PC-9 (cell line): ENCODE measurements around the gene FLNB.

Source experiments
- EZH2 ChIP-seq: fragments of 200-600 bp; sonication (generic); IDR thresholded peaks from 2 replicates; pipeline ENCODE4 v1.8.0; 2017; ENCODE audit warnings: antibody characterized with exemption, low read depth
- TF ChIP-seq, protein P1 (sequence below): fragments of 200-600 bp; sonication (generic); conservative IDR thresholded peaks from 2 replicates; pipeline ENCODE4 v1.6.1; 2017; ENCODE audit warnings: mixed run types, antibody characterized with exemption, mild to moderate bottlenecking, moderate library complexity

- TF ChIP-seq, protein P1, sequence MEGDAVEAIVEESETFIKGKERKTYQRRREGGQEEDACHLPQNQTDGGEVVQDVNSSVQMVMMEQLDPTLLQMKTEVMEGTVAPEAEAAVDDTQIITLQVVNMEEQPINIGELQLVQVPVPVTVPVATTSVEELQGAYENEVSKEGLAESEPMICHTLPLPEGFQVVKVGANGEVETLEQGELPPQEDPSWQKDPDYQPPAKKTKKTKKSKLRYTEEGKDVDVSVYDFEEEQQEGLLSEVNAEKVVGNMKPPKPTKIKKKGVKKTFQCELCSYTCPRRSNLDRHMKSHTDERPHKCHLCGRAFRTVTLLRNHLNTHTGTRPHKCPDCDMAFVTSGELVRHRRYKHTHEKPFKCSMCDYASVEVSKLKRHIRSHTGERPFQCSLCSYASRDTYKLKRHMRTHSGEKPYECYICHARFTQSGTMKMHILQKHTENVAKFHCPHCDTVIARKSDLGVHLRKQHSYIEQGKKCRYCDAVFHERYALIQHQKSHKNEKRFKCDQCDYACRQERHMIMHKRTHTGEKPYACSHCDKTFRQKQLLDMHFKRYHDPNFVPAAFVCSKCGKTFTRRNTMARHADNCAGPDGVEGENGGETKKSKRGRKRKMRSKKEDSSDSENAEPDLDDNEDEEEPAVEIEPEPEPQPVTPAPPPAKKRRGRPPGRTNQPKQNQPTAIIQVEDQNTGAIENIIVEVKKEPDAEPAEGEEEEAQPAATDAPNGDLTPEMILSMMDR, result no peak
- no peak for TF ChIP-seq EZH2
These were observed 133.6 kb downstream of the FLNB start for GRCh38 chr3:58141766-58142345.
